GM13977 (cell line): ENCODE measurements around the gene FBLN2.

Experiments
- DNase-seq: peaks from one replicate; pipeline ENCODE4 v3.0.0; 2012; ENCODE audit warnings: low spot score
- CTCF ChIP-seq: IDR thresholded peaks from 2 replicates; pipeline ENCODE4 v1.5.1; 2012; ENCODE audit warnings: mild to moderate bottlenecking, control low read depth; ENCODE audit not compliant: insufficient read depth; ENCODE audit errors: extremely low read depth, missing control alignments
- in situ Hi-C: fragments of 300-500 bp; cut with MboI; formaldehyde crosslinking; loops from one replicate; pipeline ENCODE4 v1.12.0; 2022; ENCODE audit warnings: low sequenced_read_pairs, low pct_unique_long_range_greater_than_20kb, mixed read lengths, inconsistent platforms; ENCODE audit not compliant: unreplicated experiment

FBLN2 gene

DNA sequence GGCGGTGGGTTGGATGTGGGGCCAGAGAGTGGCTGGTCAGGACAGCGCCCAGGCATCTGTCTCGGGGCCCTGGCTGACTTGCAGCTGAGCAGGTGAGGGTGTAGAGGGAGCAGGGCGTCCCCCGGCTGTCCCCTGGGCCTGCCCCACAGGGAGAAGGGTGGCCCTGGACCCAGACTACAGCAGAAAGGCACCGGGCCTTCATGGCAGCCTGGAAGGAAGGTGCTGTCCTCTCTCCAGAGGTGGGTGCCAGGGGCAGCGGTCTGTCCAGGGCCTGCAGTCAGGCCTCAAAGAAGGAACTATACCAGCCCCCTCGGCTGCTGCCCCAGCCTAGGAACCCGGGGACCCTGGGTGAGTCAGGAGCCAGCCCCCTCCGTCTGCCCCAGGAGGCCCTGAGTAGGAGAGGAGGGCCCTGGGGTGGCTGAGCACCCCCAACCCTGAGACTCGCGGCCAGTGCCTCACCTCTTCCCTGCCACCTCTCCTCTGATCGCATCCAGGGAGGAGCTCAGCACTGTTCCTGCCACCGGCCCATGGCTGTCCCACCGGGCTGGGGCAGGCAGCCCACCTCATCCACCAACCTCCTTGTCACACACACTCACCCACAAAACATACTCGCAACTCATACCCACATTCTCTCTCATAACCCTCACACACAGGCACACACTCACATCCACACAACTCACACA, 133.5 kb downstream of the FBLN2 start:
- in situ Hi-C loops = no loop called here
- TF ChIP-seq CTCF = no peak

GRCh38 chr3:13683288-13683687, 134.4 kb downstream of the FBLN2 start:
- DNase-seq = no peak
- no peak for TF ChIP-seq CTCF
- in situ Hi-C loops = no loop called here

More for the DNA sequence above, 133.5 kb downstream of the FBLN2 start:
- DNase-seq = no peak

- in situ Hi-C loops = no loop called here
Measured at GRCh38 chr3:13683772-13684171, 134.8 kb downstream of the FBLN2 start.

DNA sequence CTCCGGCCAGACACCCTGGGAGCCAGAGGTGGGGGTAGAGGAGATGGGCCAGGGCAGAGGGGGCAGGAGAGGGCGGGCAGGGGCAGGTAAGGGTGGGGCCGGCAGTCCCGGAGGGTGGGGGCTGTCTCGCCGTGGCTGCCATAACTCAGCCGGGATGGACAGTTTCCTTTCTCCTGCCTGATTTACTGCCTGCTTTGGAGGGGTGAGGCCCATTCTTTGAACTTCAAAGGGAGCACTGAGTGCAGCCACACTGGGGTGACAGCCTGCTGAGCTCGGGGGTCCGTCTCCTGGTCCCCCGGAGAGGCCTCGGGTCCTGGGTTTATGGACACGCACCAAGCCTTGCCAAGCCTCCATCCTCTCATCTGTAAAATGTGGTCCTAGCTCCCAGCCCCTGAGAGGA, 135.4 kb downstream of the FBLN2 start:
- no peak for TF ChIP-seq CTCF
- in situ Hi-C loops = no loop called here
- DNase-seq = no peak

More at GRCh38 chr3:13683772-13684171, 134.8 kb downstream of the FBLN2 start:
- no peak for TF ChIP-seq CTCF
- no peak for DNase-seq

DNA sequence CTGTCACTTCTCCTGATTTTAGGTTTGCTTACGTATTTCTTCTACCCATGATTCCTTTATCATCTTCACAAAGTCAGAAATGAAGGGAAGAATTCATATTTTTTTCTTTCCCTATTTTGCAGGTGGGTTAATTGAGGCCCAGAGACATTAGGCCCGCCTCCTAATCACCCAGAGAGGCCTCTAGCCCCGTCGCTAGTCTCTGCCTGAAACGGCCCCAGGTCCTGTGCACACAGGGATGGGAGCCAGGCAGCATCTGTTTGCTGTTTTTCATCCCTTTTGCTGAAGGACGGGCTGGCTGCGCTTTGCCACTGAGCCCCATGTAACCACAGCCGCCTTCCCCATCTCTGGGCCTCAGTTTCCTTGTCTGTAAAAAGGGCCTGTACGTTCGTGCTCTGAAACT, 135.9 kb downstream of the FBLN2 start:
- in situ Hi-C loops = no loop called here
- no peak for TF ChIP-seq CTCF
- no peak for DNase-seq

- DNase-seq = no peak
- in situ Hi-C loops = no loop called here
- no peak for TF ChIP-seq CTCF
Measured at GRCh38 chr3:13685721-13686120, 136.8 kb downstream of the FBLN2 start.
